ENCODE measurements around the gene AGTPBP1. TPM values are rescaled to one million over a fixed set of nuclear protein-coding genes. Genes with fewer than 3 reads are reported as not detected.

The AGTPBP1 gene
- total and polyA plus RNA-seq, 9 of the 15 experiments (the other 6 are each of a cell fraction or from before 2014, with no cell fraction given), result 1.4 to 7.9 (median 4.6) TPM

- WGBS (ENCODE audit: insufficient coverage, low coverage, missing lambda C conversion rate), result 0% methylated on average over 1 of the region's 1 CpG
- Histone ChIP-seq H3K27me3 (ENCODE audit: control insufficient read depth in 2 of 2, insufficient read depth in 2 of 2, low read length in 2 of 2) (no peaks in the 10 kb centered on the region), H3K4me2 (ENCODE audit: insufficient read depth, low read length) (no peak overlapping the region), H3K4me3 (no peak overlapping the region), H3K9me1 (ENCODE audit: control insufficient read depth, insufficient read depth, low read length) (no peaks in the 10 kb centered on the region), H3K4me1 (replicated peaks in 1 of 2; ENCODE audit: control insufficient read depth in 2 of 2, insufficient read depth in 2 of 2, low read length in 2 of 2) (no peaks in the 10 kb centered on the region), H3K27ac (ENCODE audit: extremely low read depth, low read depth, low read length) (no peak overlapping the region), H2AFZ (ENCODE audit: low read depth, low read length) (no peak overlapping the region), H3K79me2 (ENCODE audit: control insufficient read depth, insufficient read depth, low read length) (no peaks in the 10 kb centered on the region), H4K20me1 (replicated peaks; ENCODE audit: control insufficient read depth, insufficient read depth, low read length) (no peaks in the 10 kb centered on the region), H3K36me3 (ENCODE audit: control insufficient read depth, insufficient read depth, low read length) (no peaks in the 10 kb centered on the region), H3K9ac (ENCODE audit: insufficient read depth in 1 of 2, low read depth in 2 of 2, low read length in 2 of 2) (no peak overlapping the region), H3K9me3 (replicated peaks; ENCODE audit: control insufficient read depth, insufficient read depth, low read depth, low read length) (no peaks in the 10 kb centered on the region)
- in situ Hi-C loops (cut with MboI) (no loop called here), intact Hi-C loops (cut with micrococcal nuclease) (no loop called here)
- ChIA-PET POLR2A (no interaction called here), CTCF (ENCODE audit: low intra/inter-chr PET ratio) (no interaction called here)
- DNase-seq (ENCODE audit: extremely low read depth in 1 of 4, low spot score in 3 of 4) (no peak), ATAC-seq (no peak), FAIRE-seq (no peak)
- no TSS peak for BruUV-seq (replicated peaks)
- TF ChIP-seq MAFG (tag; conservative IDR thresholded peaks at IDR 0.05), result no peak
- no peak for TF ChIP-seq SNRNP70 (optimal IDR thresholded peaks at IDR 0.05; ENCODE audit: low read depth, low read length)
- no peak for TF ChIP-seq BDP1 (IDR thresholded peaks at IDR 0.05; ENCODE audit: insufficient read depth, insufficient read length)
- TF ChIP-seq PRPF4 (IDR thresholded peaks at IDR 0.05; ENCODE audit: insufficient read depth, low read depth, low read length, poor library complexity, severe bottlenecking), result no peak
- no peak for TF ChIP-seq NBN (IDR thresholded peaks at IDR 0.05; ENCODE audit: low read depth)
- TF ChIP-seq NR2F6 (CRISPR knock-in tag; IDR thresholded peaks at IDR 0.05), result no peak
- TF ChIP-seq RHOXF2B (CRISPR knock-in tag; conservative IDR thresholded peaks at IDR 0.05), result no peak
- no peak for TF ChIP-seq IRF2 (CRISPR knock-in tag; IDR thresholded peaks at IDR 0.05)
- no peak for TF ChIP-seq CCAR2 (IDR thresholded peaks at IDR 0.05; ENCODE audit: low read depth, low read length)
- no peak for TF ChIP-seq ZSCAN29 (IDR thresholded peaks at IDR 0.05)
- TF ChIP-seq ZNF263 (CRISPR knock-in tag; IDR thresholded peaks at IDR 0.05; ENCODE audit: borderline replicate concordance), result no peak
- no peak for TF ChIP-seq XRCC3 (IDR thresholded peaks at IDR 0.05)
- no peak for TF ChIP-seq ETS1 (conservative IDR thresholded peaks at IDR 0.05; ENCODE audit: control insufficient read depth, low read depth, low read length)
- no peak for TF ChIP-seq ZNF592 (IDR thresholded peaks at IDR 0.05)
- no peak for TF ChIP-seq SETDB1 (IDR thresholded peaks at IDR 0.05; ENCODE audit: low read length)
- no peak for TF ChIP-seq CBX3 (IDR thresholded peaks at IDR 0.05; ENCODE audit: borderline replicate concordance in 1 of 2, low read length in 2 of 2)
- no peak for TF ChIP-seq NCOA1 (IDR thresholded peaks at IDR 0.05; ENCODE audit: low read depth)
- no peak for TF ChIP-seq DNMT1 (IDR thresholded peaks at IDR 0.05)
- TF ChIP-seq TAF15 (IDR thresholded peaks at IDR 0.05; ENCODE audit: low read depth, low read length), result no peak
- no peak for TF ChIP-seq ZBED1 (IDR thresholded peaks at IDR 0.05)
Observed at GRCh38 chr9:85617141-85617670, 124.5 kb downstream of the AGTPBP1 start.

Measured in K562 (cell line).